GM21381 (cell line): ENCODE data around the gene CENPC.
"Not testable (repeated sequence)": the region's sequence is repeated elsewhere in the genome, so short reads cannot be mapped to it uniquely, and the experiment has no call there.

ENCODE experiments used
- ATAC-seq: cut with Tn5 transposase; IDR thresholded peaks from one replicate; pipeline ENCODE4 v1.9.1; 2021; ENCODE audit warnings: mild to moderate bottlenecking, moderate library complexity; ENCODE audit not compliant: unreplicated experiment

The CENPC gene

GRCh38 chr4:67545199-67546003 is at the start of gene CENPC:
Gene CENPC, minus strand, starts transcription at chr4:67545503. Its CDS starts 148 bp downstream, at chr4:67545355.
- peak; percentile 95 for ATAC-seq

GRCh38 chr4:67593741-67594175 is 48.5 kb upstream of the CENPC start:
- no peak for ATAC-seq

- no peak for ATAC-seq
Measured at GRCh38 chr4:67587156-67587555, 41.9 kb upstream of the CENPC start.

GRCh38 chr4:67584496-67584895 is 39.2 kb upstream of the CENPC start:
- no peak for ATAC-seq

- ATAC-seq, result no peak
Measured at GRCh38 chr4:67581913-67582312, 36.6 kb upstream of the CENPC start.

GRCh38 chr4:67581208-67581857 is 36.0 kb upstream of the CENPC start:
- peak; percentile 41 for ATAC-seq

- peak; percentile 32 for ATAC-seq
Measured at GRCh38 chr4:67580577-67580976, 35.3 kb upstream of the CENPC start.

GRCh38 chr4:67576538-67576937 is 31.2 kb upstream of the CENPC start:
- peak; percentile 44 for ATAC-seq

- no peak for ATAC-seq
Measured at GRCh38 chr4:67576059-67576466, 30.8 kb upstream of the CENPC start.

GRCh38 chr4:67575232-67576058 is 30.1 kb upstream of the CENPC start:
- ATAC-seq, result peak; percentile 89

GRCh38 chr4:67573193-67573592 is 27.9 kb upstream of the CENPC start:
- ATAC-seq, result no peak

GRCh38 chr4:67571975-67572374 is 26.7 kb upstream of the CENPC start:
- no peak for ATAC-seq

- no peak for ATAC-seq
Measured at GRCh38 chr4:67570537-67570936, 25.2 kb upstream of the CENPC start.

- ATAC-seq, result no peak
Measured at GRCh38 chr4:67568820-67569219, 23.5 kb upstream of the CENPC start.

GRCh38 chr4:67566335-67566734 is 21.0 kb upstream of the CENPC start:
- no peak for ATAC-seq

GRCh38 chr4:67565284-67565683 is 20.0 kb upstream of the CENPC start:
- no peak for ATAC-seq

- peak; percentile 54 for ATAC-seq
Measured at GRCh38 chr4:67558493-67558892, 13.2 kb upstream of the CENPC start, which contains the start of gene STAP1. Gene STAP1, plus strand, starts transcription at chr4:67558727. Its CDS starts 83 bp downstream, at chr4:67558810.

GRCh38 chr4:67556436-67556835 is 11.1 kb upstream of the CENPC start:
- no peak for ATAC-seq

- no peak for ATAC-seq
Measured at GRCh38 chr4:67555447-67555846, 10.1 kb upstream of the CENPC start.

- ATAC-seq, result no peak
Measured at GRCh38 chr4:67554096-67554495, 8.8 kb upstream of the CENPC start.

GRCh38 chr4:67552146-67552792 is 7.0 kb upstream of the CENPC start:
- ATAC-seq, result not testable (repeated sequence)
